ENCODE data around the gene SAMD3.
"Not testable (repeated sequence)": the region's sequence is repeated elsewhere in the genome, so short reads cannot be mapped to it uniquely, and the experiment has no call there.

The SAMD3 gene

GRCh38 chr6:130129762-130130246 lies 92.9 kb downstream of the SAMD3 start:
- no peak for DNase-seq (ENCODE audit: low read depth)

GRCh38 chr6:130128326-130128725 lies 94.4 kb downstream of the SAMD3 start:
- DNase-seq (ENCODE audit: low read depth), result no peak

DNA sequence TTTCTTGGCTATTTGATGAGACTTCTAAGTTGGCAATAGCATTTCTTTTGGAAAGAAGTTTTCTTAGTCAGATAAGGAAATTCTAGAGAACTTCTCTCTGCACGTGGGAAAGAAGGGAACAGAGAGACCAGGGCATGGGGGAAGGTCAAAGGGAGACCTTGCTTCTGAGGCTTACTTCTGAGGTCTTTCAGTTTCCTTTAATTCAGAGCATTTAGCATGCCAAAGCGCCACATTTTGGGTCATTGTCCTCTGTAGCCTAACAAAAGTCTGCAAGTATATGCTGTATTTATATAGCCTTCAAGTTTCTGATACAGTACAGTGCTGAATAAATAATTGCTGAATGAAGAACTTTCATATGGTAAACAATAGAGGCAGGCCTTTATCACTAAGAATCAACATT lies 95.6 kb downstream of the SAMD3 start:
- no peak for DNase-seq (ENCODE audit: low read depth)

GRCh38 chr6:130122243-130122642 lies 100.5 kb downstream of the SAMD3 start:
- DNase-seq (ENCODE audit: low read depth), result no peak

- DNase-seq (ENCODE audit: low read depth), result no peak
These were observed 102.0 kb downstream of the SAMD3 start for GRCh38 chr6:130120731-130121130.

- DNase-seq (ENCODE audit: low read depth), result no peak
These were observed 103.5 kb downstream of the SAMD3 start for GRCh38 chr6:130119211-130119610.

- no peak for DNase-seq (ENCODE audit: low read depth)
These were observed 104.5 kb downstream of the SAMD3 start for GRCh38 chr6:130118236-130118635.

DNA sequence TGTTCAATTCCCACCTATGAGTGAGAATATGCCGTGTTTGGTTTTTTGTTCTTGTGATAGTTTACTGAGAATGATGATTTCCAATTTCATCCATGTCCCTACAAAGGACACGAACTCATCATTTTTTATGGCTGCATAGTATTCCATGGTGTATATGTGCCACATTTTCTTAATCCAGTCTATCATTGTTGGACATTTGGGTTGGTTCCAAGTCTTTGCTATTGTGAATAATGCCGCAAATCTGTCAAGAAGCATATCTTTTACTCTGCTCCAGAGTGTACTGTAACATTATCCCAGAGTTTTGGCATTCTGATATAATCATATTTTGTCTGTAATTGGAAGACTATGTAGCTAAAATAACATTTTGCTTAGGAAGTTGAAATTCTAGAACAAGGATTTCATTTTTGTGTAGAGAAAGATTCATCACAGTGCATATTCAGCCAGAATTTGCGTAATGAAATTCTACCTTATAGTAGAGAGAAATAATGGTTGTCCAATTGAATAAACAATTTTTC lies 105.5 kb downstream of the SAMD3 start:
- DNase-seq (ENCODE audit: low read depth), result not testable (repeated sequence)

- no peak for DNase-seq (ENCODE audit: low read depth)
These were observed 106.5 kb downstream of the SAMD3 start for GRCh38 chr6:130116273-130116672.

DNA sequence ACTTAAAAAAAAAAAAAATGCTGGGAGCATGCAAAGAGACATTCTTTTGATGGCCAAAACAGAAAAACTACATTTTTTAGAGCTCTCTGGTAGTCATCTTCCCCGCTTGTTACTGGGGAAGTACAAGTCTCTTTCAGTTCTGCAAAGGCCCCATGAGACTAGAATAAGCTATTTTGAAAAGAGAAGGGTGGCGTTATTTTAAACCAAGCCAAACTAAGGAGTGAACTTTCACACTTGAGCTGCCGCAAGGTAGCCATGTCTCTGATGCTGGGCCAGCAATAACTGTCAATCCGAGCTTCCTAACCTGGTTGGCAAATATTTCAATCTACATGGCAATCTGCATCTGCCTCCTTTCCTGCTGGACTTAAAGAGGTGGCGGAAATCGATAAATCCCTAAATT lies 107.7 kb downstream of the SAMD3 start:
- DNase-seq (ENCODE audit: low read depth), result no peak

- no peak for DNase-seq (ENCODE audit: low read depth)
These were observed 109.5 kb downstream of the SAMD3 start for GRCh38 chr6:130113201-130113710.

GRCh38 chr6:130111031-130111430 lies 111.7 kb downstream of the SAMD3 start:
- DNase-seq (ENCODE audit: low read depth), result no peak

DNA sequence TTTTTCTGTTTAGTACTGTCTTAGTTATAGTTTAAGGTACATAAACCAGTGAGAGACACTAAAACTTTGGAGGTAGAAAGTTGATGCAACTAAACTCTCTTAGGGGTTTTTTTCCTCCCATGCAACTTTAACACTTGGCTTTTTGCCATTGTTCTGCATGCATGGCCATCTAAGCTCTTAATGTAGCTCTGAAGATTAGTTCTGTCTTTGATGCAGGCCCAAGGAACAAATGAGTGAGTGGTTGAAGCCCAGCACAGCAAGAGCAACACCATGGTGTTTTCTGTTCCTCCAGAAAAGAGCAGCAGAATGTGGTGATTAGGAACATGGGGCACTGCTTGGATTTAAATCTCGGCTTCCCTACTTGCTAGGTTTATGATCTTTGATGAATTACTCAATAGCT lies 115.0 kb downstream of the SAMD3 start:
- DNase-seq (ENCODE audit: low read depth), result no peak

DNA sequence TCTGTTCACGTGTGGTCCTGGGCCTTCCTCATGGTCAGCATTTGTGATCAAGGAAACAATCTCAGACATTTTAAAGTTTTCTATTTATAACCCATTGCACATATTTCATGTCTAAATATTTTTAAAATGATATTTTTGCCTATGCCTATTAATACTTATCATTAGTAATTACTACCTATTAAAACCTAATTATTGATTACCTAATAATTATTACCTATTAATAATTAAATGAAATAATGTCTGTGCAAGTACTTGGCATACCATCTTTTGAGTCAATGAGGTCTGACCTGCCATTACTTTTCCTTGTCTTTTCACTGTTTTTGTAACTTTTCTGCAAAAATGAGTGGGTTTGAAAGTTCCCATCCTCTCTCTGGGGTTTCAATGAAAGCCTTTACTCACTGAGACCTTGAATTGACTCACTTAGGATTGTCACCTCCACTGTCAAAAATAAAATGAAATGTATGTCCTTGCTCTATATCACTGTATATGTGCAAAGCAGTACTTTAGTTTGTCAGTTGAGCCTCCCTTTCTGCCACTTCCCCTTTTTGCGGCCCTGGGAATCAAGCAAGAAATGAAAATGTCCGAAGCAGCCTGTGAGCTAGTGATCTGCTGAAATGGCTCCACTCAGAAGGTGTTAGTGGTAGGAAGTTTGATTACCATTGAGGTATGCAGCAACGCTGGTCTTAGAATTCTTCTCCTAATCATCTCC lies 116.6 kb downstream of the SAMD3 start:
- no peak for DNase-seq (ENCODE audit: low read depth)

GRCh38 chr6:130099119-130099518 lies 123.6 kb downstream of the SAMD3 start:
- DNase-seq (ENCODE audit: low read depth), result no peak

DNA sequence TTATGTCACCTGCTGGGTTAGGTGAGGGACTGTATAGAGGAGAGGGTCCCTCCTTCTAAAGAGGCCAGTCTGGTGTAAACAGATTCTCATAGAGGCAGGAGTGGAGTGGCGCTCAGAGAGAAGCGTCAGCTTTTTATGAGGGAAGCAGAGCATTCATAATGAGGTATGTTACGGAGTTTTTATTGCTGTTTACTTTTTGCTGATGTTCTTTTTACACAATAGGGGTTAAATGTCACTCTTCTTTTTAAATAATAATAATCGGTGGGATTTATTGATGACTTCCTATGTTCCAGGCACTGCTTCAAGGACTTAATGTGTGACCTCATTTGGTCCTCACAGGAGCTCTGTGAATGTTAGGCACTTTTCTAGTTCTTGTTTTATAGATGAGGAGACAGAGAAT lies 124.4 kb downstream of the SAMD3 start:
- no peak for DNase-seq (ENCODE audit: low read depth)
